Breast epithelium (tissue), 4 donors: ENCODE data around the gene PTPRG. TPM values are rescaled to one million over a fixed set of nuclear protein-coding genes. Genes with fewer than 3 reads are reported as not detected.

Experiments used
- DNase-seq, 2 donors: peaks; one replicate each; pipeline ENCODE4 v3.0.0-alpha.2; 2019; ENCODE audit warnings: low spot score in 2 of 2
- H3K27ac ChIP-seq, 2 donors: fragments of 200-600 bp; sonication (generic) in 1 of 2; one replicate each; pipeline ENCODE4 v1.5.1; 2016 to 2019; ENCODE audit warnings: mild to moderate bottlenecking in 1 of 2
- H3K27me3 ChIP-seq, 2 donors: fragments of 200-600 bp; sonication (generic) in 1 of 2; one replicate each; pipeline versions ENCODE4 v1.5.1 to v1.6.0; 2017 to 2019; ENCODE audit warnings: control low read depth in 1 of 2, mild to moderate bottlenecking in 1 of 2
- H3K36me3 ChIP-seq: fragments of 200-600 bp; one replicate; pipeline ENCODE4 v1.5.1; 2019
- H3K4me1 ChIP-seq, 2 donors: fragments of 200-600 bp; sonication (generic); one replicate each; pipeline ENCODE4 v1.5.1; 2016 to 2019; ENCODE audit warnings: control low read depth in 1 of 2
- H3K4me3 ChIP-seq, 3 donors: fragments of 200-600 bp; sonication (generic); 1 replicate in 2 of 3; 2 replicates in 1 of 3; pipeline ENCODE4 v1.5.1; 2016 to 2019; ENCODE audit warnings: mild to moderate bottlenecking in 3 of 3, moderate library complexity in 2 of 3
- H3K9me3 ChIP-seq, 2 donors: fragments of 200-600 bp; sonication (generic) in 1 of 2; one replicate each; pipeline ENCODE4 v1.5.1; 2016 to 2019; ENCODE audit warnings: control low read depth in 1 of 2
- CTCF ChIP-seq, 3 donors: fragments of 450-650 bp; IDR thresholded peaks; one replicate each; pipeline ENCODE4 v1.5.1; 2016 to 2017; ENCODE audit warnings: antibody characterized with exemption in 3 of 3, mild to moderate bottlenecking in 3 of 3, moderate library complexity in 3 of 3
- POLR2A ChIP-seq: fragments of 450-650 bp; IDR thresholded peaks from one replicate; pipeline ENCODE4 v1.6.1; 2016; ENCODE audit warnings: antibody characterized with exemption, mild to moderate bottlenecking, moderate library complexity
- POLR2AphosphoS5 ChIP-seq, 3 donors: sonication (generic); formaldehyde crosslinking; IDR thresholded peaks; one replicate each; pipeline ENCODE4 v1.6.1; 2017; ENCODE audit warnings: antibody characterized with exemption in 3 of 3
- intact Hi-C: fragments of 100-400 bp; cut with DNase I; formaldehyde crosslinking; loops from one replicate; pipeline ENCODE4 v1.15.1; 2023; ENCODE audit warnings: low total_unique reads
- total RNA-seq, 3 donors: library from RNA; depleted of rRNA; stranded (reverse); fragments of >200 nt; gene quantifications; one replicate each; pipeline ENCODE4 v1.1.0, GENCODE V29; 2016

Gene PTPRG
- total RNA-seq, 3 donors from 2014 or later: 42.3 to 179 (median 61.6) TPM

- DNase-seq: no peak
- no peak overlapping the region for H3K27ac ChIP-seq
- no peak overlapping the region for H3K4me3 ChIP-seq
- TF ChIP-seq POLR2AphosphoS5 (IDR thresholded peaks at IDR 0.05): no peak
- TF ChIP-seq POLR2A: no peak
- no peak for TF ChIP-seq CTCF (IDR thresholded peaks at IDR 0.05)
- intact Hi-C loops: no loop called here
- H3K36me3 ChIP-seq: no peaks in the 10 kb centered on the region
- no peaks in the 10 kb centered on the region for H3K9me3 ChIP-seq
- no peaks in the 10 kb centered on the region for H3K4me1 ChIP-seq
- H3K27me3 ChIP-seq: no peaks in the 10 kb centered on the region
Measured at GRCh38 chr3:62210011-62210410, 648.6 kb downstream of the PTPRG start.

GRCh38 chr3:62211675-62212429 lies 650.5 kb downstream of the PTPRG start:
- H3K36me3 ChIP-seq: no peaks in the 10 kb centered on the region

GRCh38 chr3:62214850-62215249 lies 653.5 kb downstream of the PTPRG start:
- Histone ChIP-seq H3K4me3 (no peak overlapping the region), H3K27me3 (no peaks in the 10 kb centered on the region), H3K9me3 (no peaks in the 10 kb centered on the region), H3K36me3 (no peaks in the 10 kb centered on the region), H3K27ac (no peak overlapping the region), H3K4me1 (no peaks in the 10 kb centered on the region)
- intact Hi-C loops: no loop called here
- no peak for TF ChIP-seq POLR2AphosphoS5 (IDR thresholded peaks at IDR 0.05)
- TF ChIP-seq POLR2A: no peak
- TF ChIP-seq CTCF (IDR thresholded peaks at IDR 0.05): no peak
- no peak for DNase-seq

More at GRCh38 chr3:62211675-62212429, 650.5 kb downstream of the PTPRG start:
- H3K4me1 ChIP-seq: no peaks in the 10 kb centered on the region
- no peak for DNase-seq
- no peaks in the 10 kb centered on the region for H3K9me3 ChIP-seq
- TF ChIP-seq POLR2A: no peak
- TF ChIP-seq POLR2AphosphoS5 (IDR thresholded peaks at IDR 0.05): no peak
- no peak for TF ChIP-seq CTCF (IDR thresholded peaks at IDR 0.05)
- intact Hi-C loops: no loop called here
- no peak overlapping the region for H3K27ac ChIP-seq
- H3K4me3 ChIP-seq: no peak overlapping the region
- no peaks in the 10 kb centered on the region for H3K27me3 ChIP-seq

GRCh38 chr3:62220616-62221015 lies 659.2 kb downstream of the PTPRG start:
- Histone ChIP-seq H3K4me3 (no peak overlapping the region), H3K27ac (no peak overlapping the region), H3K36me3 (no peaks in the 10 kb centered on the region), H3K4me1 (no peaks in the 10 kb centered on the region), H3K27me3 (no peaks in the 10 kb centered on the region), H3K9me3 (no peaks in the 10 kb centered on the region)
- DNase-seq: no peak
- intact Hi-C loops: no loop called here
- TF ChIP-seq POLR2A: no peak
- TF ChIP-seq POLR2AphosphoS5 (IDR thresholded peaks at IDR 0.05): no peak
- no peak for TF ChIP-seq CTCF (IDR thresholded peaks at IDR 0.05)

- Histone ChIP-seq H3K36me3 (no peaks in the 10 kb centered on the region), H3K9me3 (no peaks in the 10 kb centered on the region), H3K4me1 (no peaks in the 10 kb centered on the region), H3K4me3 (no peak overlapping the region), H3K27me3 (no peaks in the 10 kb centered on the region), H3K27ac (no peak overlapping the region)
- intact Hi-C loops: no loop called here
- DNase-seq: no peak
- TF ChIP-seq POLR2AphosphoS5 (IDR thresholded peaks at IDR 0.05) (no peak), POLR2A (no peak), CTCF (IDR thresholded peaks at IDR 0.05) (no peak)
Measured at GRCh38 chr3:62225051-62225450, 663.7 kb downstream of the PTPRG start.
